ENCODE measurements around the gene MS4A8. TPM values are rescaled to one million over a fixed set of nuclear protein-coding genes. Genes with fewer than 3 reads are reported as not detected.
"Not testable (repeated sequence)": the region's sequence is repeated elsewhere in the genome, so short reads cannot be mapped to it uniquely, and the experiment has no call there.

The MS4A8 gene, protein sequence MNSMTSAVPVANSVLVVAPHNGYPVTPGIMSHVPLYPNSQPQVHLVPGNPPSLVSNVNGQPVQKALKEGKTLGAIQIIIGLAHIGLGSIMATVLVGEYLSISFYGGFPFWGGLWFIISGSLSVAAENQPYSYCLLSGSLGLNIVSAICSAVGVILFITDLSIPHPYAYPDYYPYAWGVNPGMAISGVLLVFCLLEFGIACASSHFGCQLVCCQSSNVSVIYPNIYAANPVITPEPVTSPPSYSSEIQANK
- 8.0 TPM for polyA plus RNA-seq (ENCODE audit: insufficient read length)

DNA sequence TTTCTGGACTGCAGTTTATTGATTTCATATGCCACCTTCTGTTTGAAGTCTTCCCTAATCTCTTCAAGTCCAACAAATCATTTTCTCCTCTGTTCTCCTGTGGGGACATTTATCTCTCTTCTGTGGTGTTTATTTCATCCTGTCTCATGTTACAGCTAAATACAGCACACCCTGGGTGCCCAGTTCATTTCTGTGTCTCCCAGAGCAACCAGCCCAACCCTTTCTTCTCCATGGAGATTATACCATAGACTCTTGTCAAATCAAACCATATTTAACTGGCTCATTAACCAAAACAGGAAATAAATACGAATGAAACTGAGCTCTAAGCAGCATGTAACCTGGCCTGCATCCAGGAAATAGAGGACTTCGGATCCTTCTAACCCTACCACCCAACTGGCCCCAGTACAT, at the start of gene MS4A8:
Gene MS4A8, plus strand, starts transcription at position 329 of the 408 bp plus-strand sequence. CDS start 1,249 bp downstream, outside the sequence.
- DNase-seq (ENCODE audit: low read depth), result peak; percentile 1

DNA sequence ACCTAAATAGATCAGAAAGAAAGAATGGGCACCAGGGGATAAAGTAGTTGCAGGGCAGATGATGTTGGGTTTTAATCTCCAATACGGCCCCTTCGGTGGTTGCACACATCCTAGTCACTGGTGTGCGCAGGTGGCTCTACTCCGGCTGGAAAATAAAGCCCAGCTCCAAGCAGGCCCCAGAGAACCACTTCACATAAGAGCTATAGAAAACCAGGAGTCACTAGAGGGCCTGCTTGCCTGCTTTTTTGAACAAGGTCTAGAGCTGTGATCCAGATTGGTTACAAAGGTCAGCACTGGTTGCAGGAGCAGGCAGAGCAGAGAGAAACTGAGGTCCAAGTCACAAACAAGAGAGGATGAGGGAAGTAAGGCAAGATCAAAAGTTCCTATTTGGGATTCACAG, 41.5 kb upstream of the MS4A8 start:
- DNase-seq (ENCODE audit: low read depth), result no peak

DNA sequence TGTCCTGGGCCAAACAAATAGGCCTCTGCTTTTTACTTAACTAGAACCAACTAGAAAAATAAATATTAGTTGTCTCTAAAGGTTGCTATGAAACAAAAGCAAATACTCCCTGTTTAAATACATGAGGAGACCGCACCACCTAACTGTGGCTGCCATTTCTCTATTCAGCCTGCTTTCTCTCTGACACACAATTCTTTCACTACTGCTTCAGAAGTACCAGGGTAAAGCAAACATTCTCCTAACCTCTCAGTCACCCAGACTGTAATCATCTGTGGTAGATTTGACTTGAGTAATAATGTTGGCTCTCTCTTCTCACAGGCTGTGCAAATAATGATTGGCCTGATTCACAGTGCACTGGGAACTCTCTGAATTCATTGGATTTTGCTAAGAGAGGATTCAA, 41.0 kb upstream of the MS4A8 start:
- no peak for DNase-seq (ENCODE audit: low read depth)

DNA sequence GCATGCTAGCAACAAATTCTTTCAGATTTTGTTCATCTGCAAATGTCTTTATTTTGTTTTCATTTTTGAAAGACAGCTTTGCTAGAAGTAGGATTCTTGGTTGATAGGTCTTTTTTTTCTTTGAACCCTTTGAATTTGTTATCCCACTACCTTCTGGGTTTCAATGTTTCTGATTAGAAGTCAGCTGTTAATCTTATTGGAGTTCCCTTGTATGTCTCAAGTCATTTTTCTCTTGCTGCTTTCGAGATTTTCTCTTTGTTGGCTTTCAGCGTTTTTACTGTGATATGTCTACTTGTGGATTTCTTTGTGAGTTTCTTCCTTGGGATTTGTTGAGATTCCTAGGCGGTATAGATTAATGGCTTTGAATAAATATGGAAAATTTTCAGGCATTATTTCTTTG, 27.2 kb upstream of the MS4A8 start:
- DNase-seq (ENCODE audit: low read depth), result no peak

DNA sequence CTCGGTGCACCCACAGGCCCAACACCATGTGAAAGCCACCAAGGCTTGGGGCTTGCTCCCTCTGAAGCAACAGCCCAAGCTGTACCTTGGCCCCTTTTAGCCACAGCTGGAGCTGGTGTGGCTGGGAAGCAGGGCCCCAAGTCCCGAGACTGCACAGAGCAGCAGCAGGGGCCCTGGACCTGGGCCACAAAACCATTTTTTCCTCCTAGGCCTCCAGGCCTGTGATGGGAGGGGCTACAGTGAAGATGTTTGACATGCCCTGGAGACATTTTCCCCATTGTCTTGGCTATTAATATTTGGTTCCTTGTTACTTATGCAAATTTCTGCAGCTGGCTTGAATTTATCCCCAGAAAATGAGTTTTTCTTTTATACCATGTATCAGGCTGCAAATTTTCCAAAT, 21.2 kb upstream of the MS4A8 start:
- not testable (repeated sequence) for DNase-seq (ENCODE audit: low read depth)

DNA sequence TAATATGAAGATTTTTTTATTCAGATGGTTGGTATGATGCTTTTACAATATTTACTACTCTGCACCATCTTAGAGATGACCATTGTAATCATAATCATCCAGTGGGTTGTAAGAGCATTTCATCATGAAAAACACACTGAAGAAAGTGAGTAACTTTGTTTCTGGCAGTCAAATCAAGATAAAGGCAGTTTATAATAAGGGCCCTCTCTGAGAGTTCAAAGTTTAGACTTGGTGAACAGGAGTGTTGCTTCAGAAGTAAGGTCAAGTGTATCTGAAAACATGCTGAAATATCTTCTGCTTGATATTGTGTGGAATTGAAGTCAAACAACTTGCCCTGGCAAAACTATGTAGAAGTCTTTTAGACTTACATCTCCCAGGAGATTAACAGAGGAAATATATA, 19.5 kb upstream of the MS4A8 start:
- DNase-seq (ENCODE audit: low read depth), result no peak

DNA sequence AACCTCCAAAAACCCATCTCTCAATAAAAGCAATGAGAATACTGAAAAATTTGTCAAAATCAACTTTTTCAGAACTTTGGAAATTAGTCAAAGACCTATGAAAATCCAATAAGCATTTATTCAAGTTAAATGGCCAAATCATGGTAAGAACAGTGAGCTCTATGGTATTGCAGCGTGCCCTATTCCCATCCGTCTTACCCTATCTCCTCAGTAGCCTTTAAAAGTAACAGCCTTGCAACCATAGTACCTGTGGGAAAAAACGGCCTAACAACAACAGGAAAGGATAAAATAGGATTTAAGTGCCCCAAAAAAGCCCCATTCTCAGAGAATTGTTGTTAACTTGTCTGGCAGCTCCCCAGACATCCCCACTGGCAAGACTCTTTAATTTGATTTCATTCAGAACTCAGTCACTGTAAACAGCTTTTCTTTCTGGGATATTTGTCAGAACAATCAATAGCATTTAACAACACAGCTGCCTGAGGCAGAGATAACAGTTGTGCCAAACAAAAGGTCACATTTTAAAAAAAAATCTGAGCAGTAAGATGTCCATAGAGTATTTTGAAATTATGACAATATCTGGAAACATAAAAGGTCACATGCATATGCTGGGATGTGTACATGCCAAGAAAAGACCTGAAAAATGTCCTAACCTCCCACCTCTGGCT, 18.8 kb upstream of the MS4A8 start:
- no peak for DNase-seq (ENCODE audit: low read depth)

DNA sequence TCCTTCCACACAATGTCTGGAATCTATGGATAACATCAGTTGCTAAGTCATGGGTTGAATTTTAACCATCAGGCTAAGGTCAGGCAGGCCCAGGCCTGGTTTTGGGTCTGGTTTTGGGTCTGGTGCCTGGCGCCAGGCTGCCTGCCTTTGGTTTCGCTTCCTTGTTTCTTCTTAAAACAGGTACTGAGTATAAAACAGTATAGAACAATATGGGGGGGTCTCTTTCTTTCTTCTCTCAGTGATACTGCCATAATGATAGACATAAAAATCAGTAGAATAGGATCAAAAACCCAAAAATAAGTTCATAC, 14.9 kb upstream of the MS4A8 start:
- DNase-seq (ENCODE audit: low read depth), result not testable (repeated sequence)

DNA sequence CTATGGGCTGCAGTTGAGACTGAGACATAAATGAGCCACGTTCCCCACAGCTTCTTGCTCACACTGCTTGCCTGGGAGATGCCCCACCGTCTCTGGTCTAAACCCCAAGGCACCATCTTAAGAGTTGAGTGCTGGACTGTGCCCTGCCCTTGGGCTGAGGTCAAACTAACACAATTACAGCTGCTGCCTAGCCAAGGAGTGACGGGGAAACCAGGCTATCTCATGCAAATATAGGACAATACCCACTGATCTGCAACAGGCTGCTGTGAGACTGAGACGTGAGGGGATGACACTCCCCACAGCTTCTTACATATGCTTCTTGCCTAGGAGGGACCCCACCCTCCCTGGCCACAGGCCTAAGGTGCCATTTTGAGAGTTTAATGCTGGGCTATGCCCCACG, 7.8 kb upstream of the MS4A8 start:
- DNase-seq (ENCODE audit: low read depth), result no peak

DNA sequence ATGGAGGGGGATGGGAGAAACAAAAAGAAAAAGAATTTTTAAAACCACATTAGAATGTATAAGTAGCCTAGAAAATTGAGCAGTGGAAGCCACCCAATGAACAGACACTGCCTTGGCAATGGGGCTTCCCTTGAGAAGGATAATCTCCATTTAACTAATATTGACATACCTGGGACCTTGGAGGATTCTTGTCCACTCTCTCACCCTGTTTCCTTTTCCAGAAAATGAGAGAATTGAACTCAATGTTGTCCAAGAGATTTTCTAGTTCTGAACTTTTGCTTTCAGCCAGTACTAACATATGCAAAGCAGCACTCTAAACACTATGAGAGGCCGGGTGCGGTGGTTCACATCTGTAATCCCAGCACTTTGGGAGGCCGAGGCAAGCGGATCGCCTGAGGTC, 524 bp downstream of the MS4A8 start:
- DNase-seq (ENCODE audit: low read depth), result peak; percentile 29

DNA sequence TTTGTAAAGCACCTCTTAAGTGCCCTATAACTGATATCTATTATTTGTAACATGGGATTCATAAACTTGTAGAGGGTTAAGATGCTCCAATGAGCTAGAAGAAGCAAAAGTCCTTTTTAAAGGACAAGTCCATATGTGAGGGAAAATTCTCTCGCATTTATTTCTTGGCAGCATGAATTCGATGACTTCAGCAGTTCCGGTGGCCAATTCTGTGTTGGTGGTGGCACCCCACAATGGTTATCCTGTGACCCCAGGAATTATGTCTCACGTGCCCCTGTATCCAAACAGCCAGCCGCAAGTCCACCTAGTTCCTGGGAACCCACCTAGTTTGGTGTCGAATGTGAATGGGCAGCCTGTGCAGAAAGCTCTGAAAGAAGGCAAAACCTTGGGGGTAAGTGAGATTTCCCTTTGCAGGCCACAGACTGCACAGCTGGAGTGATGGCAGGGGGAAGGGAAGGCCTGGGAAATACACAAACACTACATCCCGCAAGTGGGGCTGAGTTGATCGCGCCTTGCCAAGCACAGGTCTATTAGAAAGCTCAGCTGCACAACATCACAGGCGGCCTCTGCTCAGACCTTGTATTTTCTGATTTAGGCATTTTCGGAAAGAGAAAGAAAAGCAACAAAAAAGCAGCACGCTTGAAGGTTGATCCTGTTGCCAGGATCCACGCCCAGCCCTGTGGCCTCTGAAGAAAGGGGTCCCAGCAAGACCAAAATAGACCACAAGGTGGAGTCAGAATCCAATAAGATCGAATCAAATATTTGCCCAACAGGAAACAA, 1.5 kb downstream of the MS4A8 start:
- DNase-seq (ENCODE audit: low read depth), result peak; percentile 31

DNA sequence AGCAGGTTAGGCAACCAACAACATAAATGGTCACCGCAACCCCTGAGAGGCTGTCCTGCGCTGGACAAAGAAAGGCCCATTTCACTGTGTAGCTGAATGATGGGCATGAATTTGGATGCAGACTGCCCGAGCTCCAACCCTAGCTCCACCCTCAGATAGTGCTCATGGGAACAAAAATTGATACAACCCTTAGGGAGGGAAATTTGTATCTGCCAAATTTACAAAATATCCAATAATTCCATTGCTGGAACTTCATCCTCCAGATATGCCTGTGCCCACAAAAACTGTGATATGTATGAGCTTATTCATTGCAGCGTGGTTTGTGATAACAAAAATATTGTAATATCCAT, 2.0 kb downstream of the MS4A8 start:
- DNase-seq (ENCODE audit: low read depth), result no peak

DNA sequence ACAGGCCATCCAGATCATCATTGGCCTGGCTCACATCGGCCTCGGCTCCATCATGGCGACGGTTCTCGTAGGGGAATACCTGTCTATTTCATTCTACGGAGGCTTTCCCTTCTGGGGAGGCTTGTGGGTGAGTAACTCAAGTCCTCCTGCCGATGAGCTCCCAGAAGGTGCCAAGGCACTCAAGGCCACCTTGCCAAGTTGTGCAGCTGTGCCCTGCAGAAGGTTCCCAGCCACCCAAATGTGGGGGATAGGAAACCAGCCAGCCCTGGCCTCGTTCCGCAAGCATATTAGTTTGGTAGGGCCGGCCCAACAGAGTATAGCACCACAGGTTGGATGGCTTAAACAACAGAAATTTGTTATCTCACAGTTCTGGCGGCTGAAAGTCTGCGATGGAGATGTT, 4.0 kb downstream of the MS4A8 start:
- no peak for DNase-seq (ENCODE audit: low read depth)

DNA sequence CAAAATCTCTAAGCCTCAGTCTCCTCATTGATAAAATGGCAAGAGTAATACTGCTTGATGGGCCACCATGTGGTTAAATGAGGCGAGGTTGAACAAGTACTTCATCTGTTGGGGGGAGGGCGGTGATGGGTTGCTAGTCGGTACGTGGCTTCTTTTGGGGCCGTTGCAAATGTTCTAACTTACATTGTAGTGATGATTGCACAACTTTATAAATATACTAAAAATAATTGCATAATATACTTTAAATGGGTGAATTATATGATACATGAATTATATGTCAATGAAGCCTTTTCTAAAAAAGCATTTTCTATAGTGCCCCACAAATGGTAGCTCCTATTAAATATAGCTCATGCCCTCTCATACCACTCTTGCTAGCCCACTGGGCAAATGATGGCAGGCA, 6.5 kb downstream of the MS4A8 start:
- no peak for DNase-seq (ENCODE audit: low read depth)

DNA sequence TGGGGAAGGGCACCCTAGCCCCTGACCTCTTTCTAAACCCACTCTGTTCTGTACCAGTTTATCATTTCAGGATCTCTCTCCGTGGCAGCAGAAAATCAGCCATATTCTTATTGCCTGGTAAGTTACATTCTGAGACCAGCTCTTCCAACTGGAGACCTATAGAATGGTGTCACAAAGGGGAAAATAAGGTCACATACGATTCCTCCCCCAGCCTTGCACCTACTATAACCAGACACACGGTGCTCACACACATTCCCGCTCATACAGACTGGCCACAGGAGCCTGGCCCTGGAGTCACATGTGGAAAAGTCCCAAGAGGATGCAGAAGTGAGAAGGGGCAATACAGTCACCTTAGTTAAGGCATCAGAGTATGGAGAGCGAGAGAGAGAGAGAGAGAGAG, 7.5 kb downstream of the MS4A8 start:
- no peak for DNase-seq (ENCODE audit: low read depth)

DNA sequence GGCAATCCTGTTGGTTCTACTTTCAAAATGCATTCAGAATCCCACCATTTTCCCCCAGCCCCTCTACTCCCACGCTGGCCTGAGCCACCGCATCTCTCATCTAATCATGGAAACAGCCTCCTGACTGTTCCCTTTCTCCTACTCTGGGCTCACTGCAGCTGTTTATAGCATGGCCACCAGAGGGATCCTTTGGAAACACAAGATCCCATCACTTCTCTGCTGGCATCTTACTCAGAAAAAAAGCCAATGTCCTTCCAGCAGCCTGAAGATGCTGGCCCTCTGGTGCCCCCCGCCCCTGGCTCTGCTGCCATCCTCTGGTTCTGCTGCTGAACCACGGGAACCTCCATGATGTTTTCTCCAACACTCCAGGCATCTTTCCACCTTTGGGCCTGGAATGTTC, 11.1 kb downstream of the MS4A8 start:
- no peak for DNase-seq (ENCODE audit: low read depth)

DNA sequence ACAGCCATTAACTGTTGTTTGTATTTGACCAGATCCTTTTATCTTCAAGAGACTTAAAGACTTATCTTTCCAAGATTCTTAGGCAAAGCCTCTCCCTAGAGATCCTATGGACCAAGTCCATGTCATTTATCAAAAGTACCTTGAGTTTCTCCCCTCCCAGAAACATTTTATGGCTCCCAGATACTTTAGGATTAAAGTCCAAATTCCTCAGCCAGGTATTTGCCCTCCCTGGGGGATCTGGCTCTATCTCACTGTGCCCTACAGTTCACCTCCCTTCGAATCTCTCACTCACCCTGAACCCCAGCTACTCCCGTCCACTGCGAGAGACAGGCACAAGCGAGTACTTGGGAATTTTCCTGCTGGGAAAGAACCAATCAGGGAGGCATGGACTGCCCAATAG, 11.9 kb downstream of the MS4A8 start:
- no peak for DNase-seq (ENCODE audit: low read depth)

DNA sequence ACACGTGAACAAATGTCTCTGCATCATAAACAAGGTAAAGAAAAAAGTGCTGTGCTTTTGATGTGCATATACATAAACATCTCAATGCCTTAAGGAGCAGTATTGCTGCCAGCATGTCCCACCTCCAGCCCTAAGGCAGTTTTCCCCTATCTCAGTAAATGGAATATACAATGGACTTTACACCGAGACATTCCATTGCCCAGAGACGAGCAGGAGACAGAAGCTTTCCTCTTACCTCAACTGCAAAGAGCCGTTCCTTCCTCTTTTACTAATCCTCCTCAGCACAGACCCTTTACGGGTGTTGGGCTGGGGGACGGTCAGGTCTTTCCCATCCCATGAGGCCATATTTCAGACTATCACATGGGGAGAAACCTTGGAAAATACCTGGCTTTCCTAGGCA, 14.0 kb downstream of the MS4A8 start:
- DNase-seq (ENCODE audit: low read depth), result not testable (repeated sequence)

DNA sequence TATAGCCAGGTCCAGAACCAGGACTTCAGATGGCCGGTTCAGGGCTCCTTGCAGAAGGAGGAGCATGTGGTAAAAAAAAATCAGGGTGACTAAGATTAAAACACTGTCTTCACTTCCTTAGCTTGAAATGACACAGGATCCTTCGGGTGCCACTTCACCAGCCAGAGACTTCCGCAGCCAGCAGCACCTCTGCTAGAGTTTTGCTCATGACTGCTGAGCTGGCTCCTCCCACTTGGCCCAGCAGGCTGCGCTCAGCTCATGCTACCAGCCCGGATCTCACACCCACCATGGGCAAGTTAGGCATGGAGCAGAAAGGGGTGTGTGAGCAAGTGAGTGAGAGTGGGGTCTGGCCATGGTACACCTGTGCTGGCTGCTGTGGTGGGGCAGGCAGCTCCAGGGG, 18.5 kb downstream of the MS4A8 start:
- DNase-seq (ENCODE audit: low read depth), result no peak

DNA sequence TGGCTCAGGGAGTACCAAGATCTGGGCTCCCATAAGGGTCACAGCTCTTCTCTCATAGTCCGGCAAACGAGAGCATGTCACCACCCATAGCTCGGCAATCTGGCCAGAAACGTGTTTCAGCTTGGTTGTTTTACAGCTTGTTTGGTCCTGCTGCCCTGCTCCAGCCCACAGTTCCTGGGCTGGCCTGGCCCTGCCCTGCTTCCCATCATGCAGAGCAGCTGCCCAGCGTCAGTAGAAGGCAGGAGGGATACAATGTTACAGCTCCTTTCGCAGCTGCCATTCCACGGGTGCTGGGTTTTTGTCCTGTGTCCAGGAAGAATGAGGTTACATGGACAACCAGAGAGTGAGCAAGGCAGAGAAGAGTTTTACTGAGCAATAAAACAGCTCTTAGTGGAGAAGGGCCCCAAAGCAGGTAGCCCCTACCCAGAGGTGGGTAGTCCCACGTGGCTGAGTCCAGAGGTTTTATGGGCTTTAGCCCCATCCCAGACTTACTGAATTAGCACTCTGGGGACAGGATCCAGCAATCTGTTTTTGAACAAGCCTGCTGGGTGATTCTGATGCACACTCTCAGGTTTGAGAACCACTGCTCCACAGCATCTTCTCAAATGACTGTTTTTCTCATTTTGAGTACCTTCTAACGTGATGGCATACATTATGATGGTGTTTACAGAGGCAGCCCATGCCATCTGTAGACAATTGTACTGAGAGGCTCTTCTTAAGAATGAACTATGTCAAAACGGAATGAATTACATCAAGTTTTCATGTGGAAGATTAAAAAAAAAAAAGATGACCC, 19.3 kb downstream of the MS4A8 start:
- DNase-seq (ENCODE audit: low read depth), result no peak

DNA sequence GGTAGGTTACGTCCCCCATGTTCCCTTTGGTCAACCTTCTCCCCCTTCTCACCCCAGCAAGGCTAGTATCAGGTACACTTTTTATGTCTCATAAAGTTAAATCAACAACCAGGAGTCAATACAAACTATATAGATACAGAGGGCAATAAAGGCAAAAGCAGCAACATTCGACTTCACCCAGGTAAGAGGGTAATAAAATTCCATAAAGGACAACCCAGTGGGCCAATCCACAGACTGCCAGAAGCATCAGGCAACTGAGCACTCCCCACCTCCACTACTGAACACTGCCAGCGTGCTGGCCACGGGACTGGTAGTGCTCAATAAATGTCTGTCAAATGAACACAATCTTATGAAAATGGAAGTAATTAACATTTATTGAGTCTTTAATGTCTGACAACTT, 20.0 kb downstream of the MS4A8 start:
- DNase-seq (ENCODE audit: low read depth), result no peak

DNA sequence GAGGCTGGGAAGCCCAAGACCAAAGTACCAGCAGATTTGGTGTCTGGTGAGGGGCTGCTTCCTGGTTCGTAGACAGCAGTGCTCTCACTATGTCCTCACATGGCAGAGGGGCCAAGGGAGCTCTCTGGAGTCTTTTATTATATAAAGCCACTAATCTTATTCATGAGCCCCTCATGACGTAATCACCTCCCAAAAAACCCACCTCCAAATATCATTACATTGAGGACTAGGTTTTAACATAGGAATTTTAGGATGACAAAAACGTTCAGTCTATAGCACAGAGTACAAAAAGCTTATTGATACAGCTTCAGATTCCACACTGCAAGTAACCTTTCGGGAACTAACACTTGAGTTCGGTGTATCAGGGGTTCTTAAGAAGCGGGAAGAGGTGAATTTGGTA, 21.0 kb downstream of the MS4A8 start:
- no peak for DNase-seq (ENCODE audit: low read depth)

Data from forelimb muscle (tissue), 1 donor.